Smooth muscle cell (in vitro differentiated cells): ENCODE data around the gene CUEDC1. TPM values are rescaled to one million over a fixed set of nuclear protein-coding genes. Genes with fewer than 3 reads are reported as not detected.

Source experiments
- DNase-seq: peaks from one replicate; lab custom pipeline; 2025; ENCODE audit not compliant: unreplicated experiment; lab: John Stamatoyannopoulos, UW
- H2AFZ ChIP-seq: fragments of 200-600 bp; sonication (generic); 2 replicates; pipeline ENCODE4 v1.6.0; 2016; ENCODE audit warnings: antibody characterized with exemption, low read depth, mild to moderate bottlenecking
- H3F3A ChIP-seq: fragments of 200-600 bp; sonication (generic); 2 replicates; pipeline ENCODE4 v1.6.0; 2017; ENCODE audit warnings: antibody characterized with exemption, low read depth
- H3K27ac ChIP-seq: fragments of 200-600 bp; sonication (generic); 2 replicates; pipeline ENCODE4 v1.5.1; 2016; ENCODE audit warnings: low read depth, mild to moderate bottlenecking
- H3K27me3 ChIP-seq: fragments of 200-600 bp; sonication (generic); 2 replicates; pipeline ENCODE4 v1.6.1; 2016; ENCODE audit warnings: low read depth, mild to moderate bottlenecking
- H3K36me3 ChIP-seq: fragments of 200-600 bp; sonication (generic); 2 replicates; pipeline ENCODE4 v1.5.1; 2016; ENCODE audit warnings: low read depth
- H3K4me1 ChIP-seq: fragments of 200-600 bp; sonication (generic); 2 replicates; pipeline ENCODE4 v1.5.1; 2016; ENCODE audit warnings: low read depth
- H3K4me2 ChIP-seq: fragments of 200-600 bp; sonication (generic); 2 replicates; pipeline ENCODE4 v1.6.0; 2016; ENCODE audit warnings: mild to moderate bottlenecking
- H3K4me3 ChIP-seq: fragments of 200-600 bp; sonication (generic); 2 replicates; pipeline ENCODE4 v1.5.1; 2016; ENCODE audit warnings: mild to moderate bottlenecking
- H3K79me2 ChIP-seq: fragments of 200-600 bp; sonication (generic); 2 replicates; pipeline ENCODE4 v1.6.0; 2016; ENCODE audit warnings: low read depth, mild to moderate bottlenecking
- H3K9ac ChIP-seq: fragments of 200-600 bp; sonication (generic); 2 replicates; pipeline ENCODE4 v1.6.0; 2016; ENCODE audit warnings: low read depth
- H3K9me3 ChIP-seq: fragments of 200-600 bp; sonication (generic); replicated peaks from 2 replicates; pipeline ENCODE4 v1.5.1; 2016; ENCODE audit warnings: low read depth
- H4K20me1 ChIP-seq: fragments of 200-600 bp; sonication (generic); 2 replicates; pipeline ENCODE4 v1.6.0; 2016; ENCODE audit warnings: low read depth
- WGBS: methylation state at CpG from one replicate; pipeline ENCODE4 v1.1.7; 2016; ENCODE audit warnings: low lambda C conversion rate; 5-methylcytosine and 5-hydroxymethylcytosine counted together
- polyA plus RNA-seq: library from polyadenylated mRNA; unstranded; fragments of >200 nt; fragmentation: Nextera tagmentation; extraction: Ambion mirVana; gene quantifications from 2 replicates; pipeline ENCODE4 v1.2.1, GENCODE V29; 2016
- total RNA-seq: library from RNA; depleted of rRNA; stranded (reverse); fragments of >200 nt; gene quantifications from 2 replicates; pipeline ENCODE4 v1.2.3, GENCODE V29; 2014
- TF ChIP-seq, protein P1 (sequence below): fragments of 200-600 bp; sonication (generic); IDR thresholded peaks from 2 replicates; pipeline ENCODE4 v1.5.1; 2017; ENCODE audit warnings: borderline replicate concordance, mild to moderate bottlenecking, antibody characterized with exemption; ENCODE audit not compliant: insufficient read depth, poor library complexity, severe bottlenecking

CUEDC1 gene
- total and polyA plus RNA-seq, 2 experiments from 2014 or later: 11.1 to 11.7 TPM

DNA sequence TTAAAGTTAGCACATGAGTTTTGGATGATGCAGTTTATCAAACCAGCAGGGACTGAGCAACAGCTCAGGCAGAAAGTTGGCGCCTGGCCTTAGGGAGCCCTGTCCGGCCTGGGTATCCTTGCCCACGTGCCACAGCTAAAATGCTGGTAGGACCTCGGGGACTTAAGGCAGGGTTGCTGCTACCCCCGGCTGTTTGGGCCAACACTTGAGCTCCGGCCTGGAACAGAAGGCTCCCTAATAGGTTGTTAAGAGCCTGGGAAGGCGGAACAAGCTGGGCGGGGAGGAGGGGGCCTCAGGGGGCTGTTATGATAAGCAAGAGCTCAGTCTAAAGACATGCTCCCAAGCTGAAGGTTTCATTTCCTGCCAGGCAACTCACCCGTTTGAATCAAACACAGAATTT, 39.7 kb downstream of the CUEDC1 start:
- H4K20me1 ChIP-seq: peaks cover 42% of the 10 kb centered on the region
- no peak overlapping the region for H3K4me2 ChIP-seq

DNA sequence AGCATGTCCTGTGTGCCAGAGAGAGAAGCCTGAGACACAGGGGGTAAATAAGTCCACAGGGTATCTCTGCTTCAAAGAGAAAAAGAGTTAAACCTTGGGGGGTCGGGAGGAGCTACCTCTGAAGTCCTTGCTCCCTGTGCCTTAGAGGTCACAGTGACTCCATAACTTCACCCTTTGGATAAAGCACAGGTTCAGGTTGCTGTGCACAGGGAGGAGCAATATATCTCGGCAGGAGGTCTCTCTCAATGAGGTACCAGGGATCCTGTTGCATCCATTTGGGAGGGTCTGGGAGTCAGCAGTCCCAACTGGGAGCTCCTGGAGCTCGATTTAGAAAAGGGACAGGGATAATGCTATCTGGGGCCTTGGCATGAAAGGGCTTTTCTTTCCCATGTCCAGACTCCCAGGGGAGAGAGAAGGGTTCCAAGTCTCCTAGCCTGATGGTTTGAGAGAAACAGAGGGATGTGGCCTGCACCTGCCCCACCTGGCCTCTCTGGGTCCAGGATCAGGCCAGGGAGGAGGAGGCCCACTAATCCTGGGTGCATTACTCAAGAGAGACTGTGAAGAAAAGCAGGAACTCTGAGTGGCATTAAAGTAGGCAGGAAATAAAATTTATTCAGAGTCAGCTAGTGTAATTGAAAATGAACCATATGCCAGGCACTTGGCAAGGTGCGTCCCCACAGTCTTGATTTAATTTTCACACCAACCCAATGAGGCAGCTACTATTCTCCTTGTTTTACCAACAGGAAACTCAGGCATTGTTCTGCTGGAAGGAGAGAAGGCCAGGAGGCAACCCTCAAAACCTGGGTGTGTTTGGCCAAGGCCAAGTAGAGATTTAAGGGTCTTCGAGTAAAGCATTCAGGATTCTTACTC, 40.7 kb downstream of the CUEDC1 start:
- DNase-seq: no peak
- H3K79me2 ChIP-seq: peaks cover 12% of the 10 kb centered on the region
- no peaks in the 10 kb centered on the region for H3K36me3 ChIP-seq
- no peak overlapping the region for H3K4me3 ChIP-seq
- peaks cover 42% of the 10 kb centered on the region for H4K20me1 ChIP-seq
- no peak overlapping the region for H3K4me2 ChIP-seq
- no peak overlapping the region for H3K9ac ChIP-seq
- no peaks in the 10 kb centered on the region for H3K27me3 ChIP-seq
- H2AFZ ChIP-seq: no peak overlapping the region
- no peaks in the 10 kb centered on the region for H3F3A ChIP-seq
- WGBS: 98% methylated on average over 5 of the region's 5 CpGs
- H3K9me3 ChIP-seq: no peaks in the 10 kb centered on the region
- peaks cover 70% of the 10 kb centered on the region for H3K4me1 ChIP-seq
- TF ChIP-seq, protein P1, sequence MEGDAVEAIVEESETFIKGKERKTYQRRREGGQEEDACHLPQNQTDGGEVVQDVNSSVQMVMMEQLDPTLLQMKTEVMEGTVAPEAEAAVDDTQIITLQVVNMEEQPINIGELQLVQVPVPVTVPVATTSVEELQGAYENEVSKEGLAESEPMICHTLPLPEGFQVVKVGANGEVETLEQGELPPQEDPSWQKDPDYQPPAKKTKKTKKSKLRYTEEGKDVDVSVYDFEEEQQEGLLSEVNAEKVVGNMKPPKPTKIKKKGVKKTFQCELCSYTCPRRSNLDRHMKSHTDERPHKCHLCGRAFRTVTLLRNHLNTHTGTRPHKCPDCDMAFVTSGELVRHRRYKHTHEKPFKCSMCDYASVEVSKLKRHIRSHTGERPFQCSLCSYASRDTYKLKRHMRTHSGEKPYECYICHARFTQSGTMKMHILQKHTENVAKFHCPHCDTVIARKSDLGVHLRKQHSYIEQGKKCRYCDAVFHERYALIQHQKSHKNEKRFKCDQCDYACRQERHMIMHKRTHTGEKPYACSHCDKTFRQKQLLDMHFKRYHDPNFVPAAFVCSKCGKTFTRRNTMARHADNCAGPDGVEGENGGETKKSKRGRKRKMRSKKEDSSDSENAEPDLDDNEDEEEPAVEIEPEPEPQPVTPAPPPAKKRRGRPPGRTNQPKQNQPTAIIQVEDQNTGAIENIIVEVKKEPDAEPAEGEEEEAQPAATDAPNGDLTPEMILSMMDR: no peak
- H3K27ac ChIP-seq: no peak overlapping the region

More for the DNA sequence above, 39.7 kb downstream of the CUEDC1 start:
- Histone ChIP-seq H3K9me3 (no peaks in the 10 kb centered on the region), H3K36me3 (no peaks in the 10 kb centered on the region), H3K27ac (no peak overlapping the region), H3K9ac (no peak overlapping the region), H3K4me1 (peaks cover 73% of the 10 kb centered on the region), H2AFZ (no peak overlapping the region), H3K4me3 (no peak overlapping the region), H3F3A (no peaks in the 10 kb centered on the region), H3K27me3 (no peaks in the 10 kb centered on the region), H3K79me2 (peaks cover 12% of the 10 kb centered on the region)
- TF ChIP-seq, protein P1: no peak
- DNase-seq: no peak
- WGBS: 59% methylated on average over 9 of the region's 9 CpGs

DNA sequence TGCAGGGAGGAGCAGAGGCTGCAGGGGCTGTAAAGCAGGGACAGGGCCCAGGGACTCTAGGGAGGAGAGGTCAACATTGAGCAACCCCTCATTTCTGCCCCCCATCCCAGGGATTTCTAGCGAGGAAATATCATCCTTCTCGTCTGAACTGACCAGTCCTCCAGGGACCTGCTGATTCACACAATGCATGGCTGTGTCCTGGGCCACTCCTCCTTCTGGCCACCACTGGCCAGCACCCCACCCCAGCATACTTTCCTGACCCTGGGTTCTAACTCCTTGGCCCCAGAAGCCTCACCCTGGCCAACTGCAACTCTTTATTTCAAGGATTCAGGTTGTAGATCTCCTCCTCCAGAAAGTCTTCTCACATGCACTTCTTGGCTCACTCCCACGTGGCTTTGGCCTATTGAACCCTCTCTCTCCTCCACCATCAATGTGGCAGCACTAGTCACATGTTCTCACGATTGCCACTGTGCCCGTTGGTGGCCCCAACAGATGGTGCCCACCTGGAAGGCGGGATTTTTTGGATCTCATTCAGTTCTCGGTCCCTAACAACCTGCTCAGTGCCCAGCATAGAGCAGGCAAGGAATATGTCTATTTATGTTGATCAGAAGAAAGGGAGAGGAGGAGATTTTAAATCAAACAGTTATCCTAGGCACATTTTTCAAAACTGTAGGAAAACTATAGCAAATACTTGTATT, 41.5 kb downstream of the CUEDC1 start:
- Histone ChIP-seq H2AFZ (no peak overlapping the region), H3K79me2 (peaks cover 6% of the 10 kb centered on the region), H3K4me3 (no peak overlapping the region), H4K20me1 (peaks cover 42% of the 10 kb centered on the region), H3K9me3 (no peaks in the 10 kb centered on the region), H3K36me3 (no peaks in the 10 kb centered on the region), H3K9ac (no peak overlapping the region), H3K27ac (no peak overlapping the region), H3K4me2 (no peak overlapping the region), H3K4me1 (peaks cover 66% of the 10 kb centered on the region), H3F3A (no peaks in the 10 kb centered on the region), H3K27me3 (no peaks in the 10 kb centered on the region)
- TF ChIP-seq, protein P1: no peak
- no peak for DNase-seq
- WGBS: 95% methylated on average over 7 of the region's 7 CpGs
